GM23338 (cell line): Measurements from ENCODE around the gene MAD1L1. TPM values are rescaled to one million over a fixed set of nuclear protein-coding genes. Genes with fewer than 3 reads are reported as not detected.

Source experiments
- ATAC-seq: fragments of 200-7000 bp; cut with Tn5 transposase; 3 replicates; pipeline ENCODE4 v1.9.1; 2020
- DNase-seq: peaks from one replicate; pipeline ENCODE4 v3.0.0-alpha.2; 2015; ENCODE audit warnings: low spot score
- H2AFZ ChIP-seq: fragments of 200-600 bp; sonication (generic); 2 replicates; pipeline ENCODE4 v1.8.0; 2016; ENCODE audit warnings: antibody characterized with exemption, mild to moderate bottlenecking, moderate library complexity
- H3F3A ChIP-seq: fragments of 200-600 bp; sonication (generic); replicated peaks from 2 replicates; pipeline ENCODE4 v1.8.0; 2017; ENCODE audit warnings: antibody characterized with exemption, mixed run types, low read depth
- H3K27ac ChIP-seq: fragments of 200-600 bp; sonication (generic); 2 replicates; pipeline ENCODE4 v1.6.1; 2016; ENCODE audit warnings: low read depth
- H3K27me3 ChIP-seq: fragments of 200-600 bp; sonication (generic); 2 replicates; pipeline ENCODE4 v1.8.0; 2016; ENCODE audit warnings: mild to moderate bottlenecking, mixed run types, moderate library complexity; ENCODE audit not compliant: insufficient read depth
- H3K36me3 ChIP-seq: fragments of 200-600 bp; sonication (generic); 2 replicates; pipeline ENCODE4 v1.8.0; 2016; ENCODE audit warnings: mild to moderate bottlenecking; ENCODE audit not compliant: insufficient read depth
- H3K4me1 ChIP-seq: fragments of 200-600 bp; sonication (generic); 2 replicates; pipeline ENCODE4 v1.8.0; 2016; ENCODE audit warnings: mild to moderate bottlenecking, moderate library complexity; ENCODE audit not compliant: insufficient read depth
- H3K4me2 ChIP-seq: fragments of 200-600 bp; sonication (generic); 2 replicates; pipeline ENCODE4 v1.7.1; 2017; ENCODE audit warnings: mixed run types
- H3K4me3 ChIP-seq: fragments of 200-600 bp; sonication (generic); 2 replicates; pipeline ENCODE4 v1.6.1; 2016; ENCODE audit warnings: mixed run types
- H3K79me2 ChIP-seq: fragments of 200-600 bp; sonication (generic); replicated peaks from 2 replicates; pipeline ENCODE4 v1.8.0; 2017; ENCODE audit warnings: mild to moderate bottlenecking; ENCODE audit not compliant: insufficient read depth
- H3K9me2 ChIP-seq: fragments of 200-600 bp; sonication (generic); 2 replicates; pipeline ENCODE4 v1.8.0; 2017; ENCODE audit not compliant: insufficient read depth
- H4K20me1 ChIP-seq: fragments of 200-600 bp; sonication (generic); replicated peaks from 2 replicates; pipeline ENCODE4 v1.8.0; 2017; ENCODE audit warnings: mild to moderate bottlenecking; ENCODE audit not compliant: insufficient read depth
- H3K27ac Mint-ChIP-seq: 2 replicates; pipeline ENCODE4 v1.8.0; 2020; ENCODE audit warnings: inconsistent platforms, mild to moderate bottlenecking, moderate library complexity, mixed read lengths
- H3K27me3 Mint-ChIP-seq: 3 replicates; pipeline ENCODE4 v1.8.0; 2022; ENCODE audit warnings: low read depth, mild to moderate bottlenecking, moderate library complexity, mixed read lengths, inconsistent platforms; ENCODE audit not compliant: insufficient read depth, poor library complexity
- H3K36me3 Mint-ChIP-seq: 3 replicates; pipeline ENCODE4 v1.8.0; 2021; ENCODE audit warnings: low read depth, mild to moderate bottlenecking, inconsistent platforms, moderate library complexity, mixed read lengths
- H3K4me1 Mint-ChIP-seq: 3 replicates; pipeline ENCODE4 v1.8.0; 2020; ENCODE audit warnings: mild to moderate bottlenecking, inconsistent platforms, mixed read lengths
- H3K4me3 Mint-ChIP-seq: 3 replicates; pipeline ENCODE4 v1.8.0; 2021; ENCODE audit warnings: moderate library complexity, mild to moderate bottlenecking, inconsistent platforms, mixed read lengths
- H3K9me3 Mint-ChIP-seq: 3 replicates; pipeline ENCODE4 v1.8.0; 2020; ENCODE audit warnings: moderate library complexity, mild to moderate bottlenecking, inconsistent platforms, mixed read lengths
- CTCF ChIP-seq, 2 experiments: fragments of 200-600 bp in 1 of 2; sonication (generic) in 1 of 2; conservative IDR thresholded peaks; 2 replicates each; pipeline versions ENCODE4 v1.5.1 to v1.6.1; 2016 to 2017; ENCODE audit warnings: antibody characterized with exemption in 2 of 2, low read depth in 2 of 2, mild to moderate bottlenecking in 2 of 2, moderate library complexity in 1 of 2
- EZH2 ChIP-seq: fragments of 200-600 bp; sonication (generic); IDR thresholded peaks from one replicate; pipeline ENCODE4 v1.8.0; 2017; ENCODE audit warnings: antibody characterized with exemption, mild to moderate bottlenecking, low read depth; ENCODE audit not compliant: unreplicated experiment
- NANOG ChIP-seq: IDR thresholded peaks from 2 replicates; pipeline ENCODE4 v1.6.1; 2016; ENCODE audit warnings: antibody characterized with exemption, borderline replicate concordance
- POLR2AphosphoS5 ChIP-seq: IDR thresholded peaks from 2 replicates; pipeline ENCODE4 v1.6.1; 2016; ENCODE audit warnings: antibody characterized with exemption, low read depth
- REST ChIP-seq: IDR thresholded peaks from one replicate; pipeline ENCODE4 v1.6.1; 2018; ENCODE audit warnings: antibody characterized with exemption; ENCODE audit not compliant: unreplicated experiment
- ZNF331 ChIP-seq: fragments of 250-450 bp; sonication (Bioruptor Pico); IDR thresholded peaks from 2 replicates; pipeline ENCODE4 v1.5.0; 2020; ENCODE audit warnings: low read depth, mild to moderate bottlenecking, moderate library complexity
- ZNF462 ChIP-seq: fragments of 250-450 bp; sonication (Bioruptor Pico); IDR thresholded peaks from 2 replicates; pipeline ENCODE4 v1.5.0; 2020; ENCODE audit warnings: mild to moderate bottlenecking, moderate library complexity
- polyA plus RNA-seq: library from polyadenylated mRNA; unstranded; fragments of >200 nt; fragmentation: Nextera tagmentation; extraction: Ambion mirVana; gene quantifications from 2 replicates; pipeline ENCODE4 v1.2.1, GENCODE V29; 2016
- total RNA-seq: library from RNA; depleted of rRNA; stranded (reverse); fragments of >200 nt; shearing (Covaris generic); gene quantifications from 2 replicates; pipeline ENCODE4 v1.2.3, GENCODE V29; 2014

The MAD1L1 gene
- total and polyA plus RNA-seq, 2 experiments from 2014 or later, result 40.3 to 59.3 TPM

- Histone ChIP-seq H2AFZ (no peak overlapping the region), H3K27ac (no peak overlapping the region), H3F3A (no peaks in the 10 kb centered on the region), H3K27me3 (no peaks in the 10 kb centered on the region), H3K36me3 (no peaks in the 10 kb centered on the region), H3K9me2 (no peaks in the 10 kb centered on the region), H3K79me2 (no peaks in the 10 kb centered on the region), H3K4me2 (no peak overlapping the region), H3K4me1 (no peaks in the 10 kb centered on the region), H3K4me3 (no peak overlapping the region), H4K20me1 (no peaks in the 10 kb centered on the region)
- no peak for DNase-seq
- H3K36me3 Mint-ChIP-seq, result no peaks in the 10 kb centered on the region
- peaks cover 3% of the 10 kb centered on the region for H3K4me1 Mint-ChIP-seq
- ATAC-seq, result peak; percentile 67
- no peak overlapping the region for H3K4me3 Mint-ChIP-seq
- peaks cover 6% of the 10 kb centered on the region for H3K27me3 Mint-ChIP-seq
- H3K27ac Mint-ChIP-seq, result no peak overlapping the region
- peak in 1 of 2 experiments; percentile 27; a peak in 2 of 4 replicates for TF ChIP-seq CTCF (conservative IDR thresholded peaks at IDR 0.05; ENCODE audit: low read depth in 2 of 2)
- TF ChIP-seq ZNF331 (CRISPR knock-in tag), result no peak
- H3K9me3 Mint-ChIP-seq, result no peaks in the 10 kb centered on the region
Observed at GRCh38 chr7:1812509-1813393, 420.0 kb downstream of the MAD1L1 start.

GRCh38 chr7:1811850-1812508 is 420.8 kb downstream of the MAD1L1 start:
- no peak overlapping the region for H3K4me3 Mint-ChIP-seq
- DNase-seq (no peak), ATAC-seq (no peak)
- 0 out of 2 replicates have a peak overlapping the region, but pooled peaks have one; percentile 70 for H3K27ac Mint-ChIP-seq
- H3K36me3 Mint-ChIP-seq, result no peaks in the 10 kb centered on the region
- no peaks in the 10 kb centered on the region for H3K4me1 ChIP-seq
- TF ChIP-seq REST (no peak), EZH2 (no peak), ZNF331 (CRISPR knock-in tag) (no peak), POLR2AphosphoS5 (no peak), ZNF462 (no peak), NANOG (no peak)
- H3K4me3 ChIP-seq, result no peak overlapping the region
- H3K4me2 ChIP-seq, result no peak overlapping the region
- peaks cover 6% of the 10 kb centered on the region for H3K27me3 Mint-ChIP-seq
- no peak overlapping the region for H2AFZ ChIP-seq
- no peak overlapping the region for H3K27ac ChIP-seq
- H3K4me1 Mint-ChIP-seq, result peaks cover 3% of the 10 kb centered on the region
- no peaks in the 10 kb centered on the region for H3K9me3 Mint-ChIP-seq
- H3K36me3 ChIP-seq, result no peaks in the 10 kb centered on the region
- no peaks in the 10 kb centered on the region for H3K79me2 ChIP-seq
- H3K9me2 ChIP-seq, result no peaks in the 10 kb centered on the region
- no peaks in the 10 kb centered on the region for H3F3A ChIP-seq
- no peaks in the 10 kb centered on the region for H4K20me1 ChIP-seq
- no peaks in the 10 kb centered on the region for H3K27me3 ChIP-seq
